Measurements from ENCODE around the gene VAT1L.

Gene VAT1L

GRCh38 chr16:77960766-77961165, 172.4 kb downstream of the VAT1L start:
- Histone ChIP-seq H3K4me3 (no peak overlapping the region), H4K20me1 (no peaks in the 10 kb centered on the region), H3K9me3 (no peaks in the 10 kb centered on the region; the same call in 1 of the 2 replicates), H3K9ac (no peak overlapping the region), H3K27ac (no peak overlapping the region), H3K4me1 (peaks cover 7% of the 10 kb centered on the region), H3K36me3 (no peaks in the 10 kb centered on the region), H3K27me3 (no peaks in the 10 kb centered on the region), H3K4me2 (no peak overlapping the region)
- no peak for TF ChIP-seq Cebpa-rat (IDR thresholded peaks at IDR 0.05)

GRCh38 chr16:77961814-77962213, 173.4 kb downstream of the VAT1L start:
- H3K4me1 ChIP-seq = peaks cover 7% of the 10 kb centered on the region
- H3K27me3 ChIP-seq = no peaks in the 10 kb centered on the region
- no peak overlapping the region for H3K4me2 ChIP-seq
- no peak overlapping the region for H3K27ac ChIP-seq
- no peak overlapping the region for H3K4me3 ChIP-seq
- no peaks in the 10 kb centered on the region; the same call in 1 of the 2 replicates for H3K9me3 ChIP-seq
- H3K9ac ChIP-seq = no peak overlapping the region
- no peak for TF ChIP-seq Cebpa-rat (IDR thresholded peaks at IDR 0.05)
- H4K20me1 ChIP-seq = no peaks in the 10 kb centered on the region
- no peaks in the 10 kb centered on the region for H3K36me3 ChIP-seq

- Histone ChIP-seq H3K4me1 (peaks cover 7% of the 10 kb centered on the region), H4K20me1 (no peaks in the 10 kb centered on the region), H3K36me3 (no peaks in the 10 kb centered on the region), H3K4me3 (no peak overlapping the region), H3K4me2 (no peak overlapping the region), H3K9ac (no peak overlapping the region), H3K27me3 (no peaks in the 10 kb centered on the region), H3K9me3 (no peaks in the 10 kb centered on the region; the same call in 1 of the 2 replicates), H3K27ac (no peak overlapping the region)
- no peak for TF ChIP-seq Cebpa-rat (IDR thresholded peaks at IDR 0.05)
Measured at GRCh38 chr16:77962689-77963088, 174.3 kb downstream of the VAT1L start.

GRCh38 chr16:77963185-77964044, 175.1 kb downstream of the VAT1L start:
- H4K20me1 ChIP-seq = no peaks in the 10 kb centered on the region
- H3K4me3 ChIP-seq = no peak overlapping the region
- H3K9ac ChIP-seq = no peak overlapping the region
- no peak overlapping the region for H3K27ac ChIP-seq
- no peak for TF ChIP-seq Cebpa-rat (IDR thresholded peaks at IDR 0.05)
- peak overlapping the region; percentile 47 for H3K4me2 ChIP-seq
- H3K9me3 ChIP-seq = no peaks in the 10 kb centered on the region; the same call in 1 of the 2 replicates
- peaks cover 6% of the 10 kb centered on the region for H3K4me1 ChIP-seq
- H3K27me3 ChIP-seq = no peaks in the 10 kb centered on the region
- H3K36me3 ChIP-seq = no peaks in the 10 kb centered on the region

- no peak overlapping the region for H3K4me2 ChIP-seq
- no peak overlapping the region for H3K4me3 ChIP-seq
- H3K27me3 ChIP-seq = no peaks in the 10 kb centered on the region
- no peaks in the 10 kb centered on the region for H4K20me1 ChIP-seq
- no peak for TF ChIP-seq Cebpa-rat (IDR thresholded peaks at IDR 0.05)
- no peak overlapping the region for H3K9ac ChIP-seq
- no peaks in the 10 kb centered on the region for H3K36me3 ChIP-seq
- H3K4me1 ChIP-seq = peaks cover 9% of the 10 kb centered on the region
- no peak overlapping the region for H3K27ac ChIP-seq
- H3K9me3 ChIP-seq = no peaks in the 10 kb centered on the region; the same call in 1 of the 2 replicates
Measured at GRCh38 chr16:77965346-77965745, 177.0 kb downstream of the VAT1L start.

GRCh38 chr16:77967054-77967904, 178.9 kb downstream of the VAT1L start:
- no peaks in the 10 kb centered on the region for H3K27me3 ChIP-seq
- H3K27ac ChIP-seq = no peak overlapping the region
- no peak overlapping the region for H3K9ac ChIP-seq
- no peak overlapping the region for H3K4me3 ChIP-seq
- H4K20me1 ChIP-seq = no peaks in the 10 kb centered on the region
- H3K4me1 ChIP-seq = peaks cover 9% of the 10 kb centered on the region
- H3K36me3 ChIP-seq = no peaks in the 10 kb centered on the region
- H3K9me3 ChIP-seq = no peaks in the 10 kb centered on the region; the same call in 1 of the 2 replicates
- TF ChIP-seq Cebpa-rat (IDR thresholded peaks at IDR 0.05) = no peak
- no peak overlapping the region for H3K4me2 ChIP-seq

GRCh38 chr16:77969861-77970260, 181.5 kb downstream of the VAT1L start:
- Histone ChIP-seq H4K20me1 (no peaks in the 10 kb centered on the region), H3K4me1 (peaks cover 9% of the 10 kb centered on the region), H3K9ac (no peak overlapping the region), H3K27ac (no peak overlapping the region), H3K4me3 (no peak overlapping the region), H3K4me2 (no peak overlapping the region), H3K36me3 (no peaks in the 10 kb centered on the region), H3K9me3 (no peaks in the 10 kb centered on the region), H3K27me3 (no peaks in the 10 kb centered on the region)
- no peak for TF ChIP-seq Cebpa-rat (IDR thresholded peaks at IDR 0.05)

- Histone ChIP-seq H3K27me3 (no peaks in the 10 kb centered on the region), H3K4me3 (no peak overlapping the region), H3K9ac (no peak overlapping the region), H3K9me3 (no peaks in the 10 kb centered on the region), H3K36me3 (no peaks in the 10 kb centered on the region), H3K4me1 (peaks cover 9% of the 10 kb centered on the region), H4K20me1 (no peaks in the 10 kb centered on the region), H3K27ac (no peak overlapping the region), H3K4me2 (no peak overlapping the region)
- no peak for TF ChIP-seq Cebpa-rat (IDR thresholded peaks at IDR 0.05)
Measured at GRCh38 chr16:77970371-77970770, 182.0 kb downstream of the VAT1L start.

- Histone ChIP-seq H4K20me1 (no peaks in the 10 kb centered on the region), H3K9ac (no peak overlapping the region), H3K4me2 (no peak overlapping the region), H3K4me3 (no peak overlapping the region), H3K9me3 (no peaks in the 10 kb centered on the region), H3K36me3 (no peaks in the 10 kb centered on the region), H3K27ac (no peak overlapping the region), H3K27me3 (no peaks in the 10 kb centered on the region), H3K4me1 (peaks cover 9% of the 10 kb centered on the region)
- no peak for TF ChIP-seq Cebpa-rat (IDR thresholded peaks at IDR 0.05)
Measured at GRCh38 chr16:77971306-77972061, 183.1 kb downstream of the VAT1L start.

All from BLaER1 (cell line).